GM18868 (cell line): Measurements from ENCODE around the gene MICU1.
"Not testable (repeated sequence)": the region's sequence is repeated elsewhere in the genome, so short reads cannot be mapped to it uniquely, and the experiment has no call there.

Experiments used
- ATAC-seq: cut with Tn5 transposase; IDR thresholded peaks from one replicate; pipeline ENCODE4 v1.9.1; 2021; ENCODE audit warnings: mild to moderate bottlenecking, moderate library complexity; ENCODE audit not compliant: unreplicated experiment

The MICU1 gene, protein sequence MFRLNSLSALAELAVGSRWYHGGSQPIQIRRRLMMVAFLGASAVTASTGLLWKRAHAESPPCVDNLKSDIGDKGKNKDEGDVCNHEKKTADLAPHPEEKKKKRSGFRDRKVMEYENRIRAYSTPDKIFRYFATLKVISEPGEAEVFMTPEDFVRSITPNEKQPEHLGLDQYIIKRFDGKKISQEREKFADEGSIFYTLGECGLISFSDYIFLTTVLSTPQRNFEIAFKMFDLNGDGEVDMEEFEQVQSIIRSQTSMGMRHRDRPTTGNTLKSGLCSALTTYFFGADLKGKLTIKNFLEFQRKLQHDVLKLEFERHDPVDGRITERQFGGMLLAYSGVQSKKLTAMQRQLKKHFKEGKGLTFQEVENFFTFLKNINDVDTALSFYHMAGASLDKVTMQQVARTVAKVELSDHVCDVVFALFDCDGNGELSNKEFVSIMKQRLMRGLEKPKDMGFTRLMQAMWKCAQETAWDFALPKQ

DNA sequence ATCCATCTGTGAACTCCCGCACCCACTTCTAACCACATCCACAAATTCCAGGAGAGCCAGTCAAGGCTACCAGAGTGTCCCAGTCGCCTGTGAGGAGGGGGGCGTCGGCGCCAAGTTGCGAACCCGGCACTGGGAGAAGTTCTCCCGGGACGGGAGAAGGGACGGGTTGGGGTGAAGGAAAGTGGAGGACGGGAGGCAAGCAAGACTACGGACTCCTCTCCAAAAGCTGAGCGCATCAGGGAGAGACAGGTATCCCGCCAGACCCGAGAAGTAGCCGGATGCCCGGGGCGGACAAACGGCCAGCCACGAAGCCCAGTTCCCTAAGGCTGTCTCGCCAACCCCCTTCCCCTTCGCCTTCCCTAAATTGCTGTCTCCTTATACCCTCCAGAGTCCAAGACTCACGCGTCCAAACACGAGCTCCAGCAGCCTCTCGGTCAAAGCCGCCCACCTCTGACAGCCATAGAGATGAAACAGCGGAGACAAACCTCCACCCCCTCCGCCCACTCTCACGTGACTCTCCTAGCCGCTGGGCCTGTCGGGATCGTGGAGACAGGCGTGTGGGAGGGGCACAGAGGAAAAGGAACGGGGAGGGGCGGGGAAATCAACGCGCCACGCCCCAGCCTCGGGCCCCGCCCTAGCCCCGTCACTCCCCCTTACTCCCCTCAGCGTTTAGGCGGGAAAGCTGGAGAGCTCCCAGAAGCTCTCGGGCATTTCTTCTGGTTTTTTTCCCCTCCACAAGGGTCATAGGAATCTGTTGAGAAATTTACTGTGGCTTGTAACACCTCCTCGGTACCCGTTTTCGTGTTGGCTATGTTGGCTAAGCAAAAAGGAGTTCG lies at the start of gene MICU1:
MICU1 (minus strand) TSS at position 472 of the 836 bp plus-strand sequence. CDS start 59,286 bp downstream, outside the sequence.
- peak; percentile 98 for ATAC-seq

DNA sequence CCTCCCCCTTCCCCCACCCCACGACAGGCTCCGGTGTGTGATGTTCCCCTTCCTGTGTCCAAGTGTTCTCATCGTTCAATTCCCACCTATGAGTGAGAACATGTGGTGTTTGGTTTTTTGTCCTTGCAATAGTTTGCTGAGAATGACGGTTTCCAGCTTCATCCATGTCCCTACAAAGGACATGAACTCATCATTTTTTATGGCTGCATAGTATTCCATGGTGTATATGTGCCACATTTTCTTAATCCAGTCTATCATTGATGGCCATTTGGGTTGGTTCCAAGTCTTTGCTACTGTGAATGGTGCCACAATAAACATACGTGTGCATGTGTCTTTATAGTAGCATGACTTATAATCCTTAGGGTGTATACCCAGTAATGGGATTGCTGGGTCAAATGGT lies 48.3 kb upstream of the MICU1 start:
- not testable (repeated sequence) for ATAC-seq

- ATAC-seq, result no peak
These were observed 47.4 kb upstream of the MICU1 start for GRCh38 chr10:72673280-72673679.

DNA sequence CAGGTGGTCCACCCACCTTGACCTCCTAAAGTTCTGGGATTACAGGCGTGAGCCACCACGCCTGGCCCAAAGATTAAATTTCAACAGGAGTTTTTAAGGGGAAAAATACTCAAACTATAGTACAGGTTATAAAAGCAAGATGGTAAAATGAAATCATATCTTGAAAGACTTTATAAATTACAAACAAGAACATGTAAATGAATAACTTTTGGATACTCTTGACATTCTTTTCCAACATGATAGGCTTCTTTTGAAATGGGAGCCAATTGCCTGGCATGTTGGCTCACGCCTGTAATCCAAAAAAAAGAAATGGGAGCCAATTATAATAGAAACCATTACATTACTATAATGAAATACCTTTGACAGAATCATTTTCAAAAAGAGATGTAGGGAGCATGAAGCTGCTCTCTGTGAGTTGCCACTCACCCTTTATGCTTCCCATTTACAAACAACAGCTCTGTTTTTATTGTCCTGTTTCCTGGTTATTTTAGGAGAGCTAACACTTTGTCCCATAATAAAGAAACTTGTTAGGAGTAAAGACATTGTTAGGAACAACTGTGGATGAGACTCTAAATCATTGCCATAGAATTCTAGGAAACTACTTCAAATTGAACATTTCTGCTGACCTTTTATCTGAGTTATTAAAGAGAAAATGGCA lies 41.5 kb upstream of the MICU1 start:
- no peak for ATAC-seq

- ATAC-seq, result no peak
These were observed 40.0 kb upstream of the MICU1 start for GRCh38 chr10:72665925-72666324.

- ATAC-seq, result no peak
These were observed 38.1 kb upstream of the MICU1 start for GRCh38 chr10:72663971-72664370.

- ATAC-seq, result no peak
These were observed 35.6 kb upstream of the MICU1 start for GRCh38 chr10:72661431-72661830.

DNA sequence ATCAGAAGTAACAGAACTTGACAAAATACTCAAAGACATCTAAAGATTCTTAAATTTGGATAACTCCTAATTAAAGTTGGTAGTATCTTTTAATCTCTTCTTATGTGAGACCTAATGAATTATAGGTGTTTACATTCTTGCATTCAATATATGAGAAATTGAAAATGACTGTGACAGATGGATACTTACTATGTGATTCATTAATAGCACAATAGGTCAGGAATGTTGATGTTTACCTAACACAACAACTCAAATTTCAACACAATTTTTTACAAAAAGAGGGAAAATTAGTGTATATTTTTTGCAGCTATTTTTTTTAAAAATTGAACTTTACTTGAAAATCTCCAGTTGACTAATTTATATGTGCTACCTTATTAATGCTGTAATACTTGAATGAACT lies 34.3 kb upstream of the MICU1 start:
- no peak for ATAC-seq

GRCh38 chr10:72659694-72660093 lies 33.8 kb upstream of the MICU1 start:
- no peak for ATAC-seq

GRCh38 chr10:72658696-72659400 lies 33.0 kb upstream of the MICU1 start:
- ATAC-seq, result no peak

DNA sequence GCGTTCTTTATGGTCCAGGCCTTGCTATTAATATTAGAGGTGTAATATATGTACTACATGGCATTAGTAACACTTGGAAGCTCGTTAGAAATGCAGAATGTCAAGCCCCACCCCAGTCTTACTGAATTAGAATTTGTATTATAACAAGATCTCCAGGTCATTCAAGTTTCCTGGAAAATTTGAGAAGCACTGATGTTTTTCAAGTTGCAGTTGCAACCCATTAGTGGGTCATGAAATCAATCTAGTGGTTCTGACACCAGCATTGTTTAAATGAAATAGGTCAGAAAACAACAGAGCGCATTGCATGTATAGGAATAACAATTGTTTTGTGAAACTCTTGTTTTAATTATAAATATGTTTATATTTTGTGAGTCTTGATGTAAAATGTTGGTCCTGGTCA lies 28.8 kb upstream of the MICU1 start:
- no peak for ATAC-seq

DNA sequence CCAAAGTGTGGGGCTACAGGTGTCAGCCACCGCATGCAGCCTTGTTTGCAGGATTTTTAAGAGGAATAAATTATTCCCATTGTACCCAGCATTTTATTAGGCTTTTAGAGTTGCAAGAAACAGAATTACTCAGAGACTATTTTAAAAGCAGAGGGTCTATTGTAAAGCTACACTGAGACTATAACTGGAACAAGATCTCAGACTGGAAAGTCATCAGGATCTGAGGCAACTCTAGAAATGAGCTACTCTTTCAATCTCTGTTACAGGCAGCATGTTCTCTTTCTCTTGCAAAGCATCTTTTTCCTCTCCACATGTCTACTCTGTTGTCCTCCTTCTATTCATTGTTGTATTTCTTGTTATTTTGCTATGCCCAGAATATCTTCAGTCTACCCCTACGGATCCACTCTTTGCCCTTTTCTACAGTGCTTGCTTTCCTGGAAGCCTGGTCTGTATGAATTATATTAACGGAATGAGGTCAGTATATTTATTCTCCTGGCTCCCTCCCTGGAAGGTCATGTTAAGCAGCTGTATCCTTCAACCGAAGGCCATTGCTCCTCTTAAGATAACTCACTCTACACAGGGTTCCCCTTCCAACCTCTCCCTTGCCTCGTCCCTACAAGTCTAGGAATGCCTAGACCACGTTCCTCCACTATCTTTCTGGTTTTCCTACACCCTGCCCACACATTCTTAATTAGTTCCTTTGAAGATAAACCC lies 27.7 kb upstream of the MICU1 start:
- ATAC-seq, result no peak

DNA sequence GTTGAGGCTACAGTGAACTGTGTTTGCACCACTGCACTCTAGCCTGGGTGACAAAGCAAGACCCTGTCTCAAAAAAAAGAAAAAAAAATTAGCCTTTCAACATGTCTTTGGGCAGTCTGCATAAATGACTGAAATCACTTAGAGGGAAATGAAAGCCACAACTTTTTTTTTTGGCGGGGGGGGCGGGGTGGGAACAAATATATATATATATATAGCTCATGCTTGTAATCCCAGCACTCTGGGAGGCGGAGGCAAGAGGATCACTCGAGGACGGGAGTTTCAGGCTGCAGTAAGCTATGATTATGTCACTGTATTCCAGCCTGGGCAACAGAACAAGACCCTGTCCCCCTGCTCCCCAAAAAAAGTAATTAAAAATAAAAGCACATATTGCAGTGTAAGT lies 23.4 kb upstream of the MICU1 start:
- no peak for ATAC-seq

GRCh38 chr10:72648301-72648700 lies 22.4 kb upstream of the MICU1 start:
- no peak for ATAC-seq

DNA sequence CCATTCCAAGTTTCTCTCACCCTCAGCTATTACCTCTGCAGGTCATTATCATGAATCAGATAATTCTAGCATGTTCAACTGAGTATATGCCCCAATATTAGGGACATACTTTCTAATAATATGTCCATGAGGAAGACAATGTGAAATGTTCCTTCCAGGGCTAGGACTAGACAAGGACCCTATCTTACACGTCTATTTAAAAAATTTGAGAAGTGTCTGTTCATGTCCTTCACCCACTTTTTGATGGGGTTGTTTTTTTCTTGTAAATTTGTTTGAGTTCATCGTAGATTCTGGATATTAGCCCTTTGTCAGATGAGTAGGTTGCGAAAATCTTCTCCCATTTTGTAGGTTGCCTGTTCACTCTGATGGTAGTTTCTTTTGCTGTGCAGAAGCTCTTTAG lies 21.1 kb upstream of the MICU1 start:
- ATAC-seq, result not testable (repeated sequence)

- no peak for ATAC-seq
These were observed 19.5 kb upstream of the MICU1 start for GRCh38 chr10:72645263-72645858.

DNA sequence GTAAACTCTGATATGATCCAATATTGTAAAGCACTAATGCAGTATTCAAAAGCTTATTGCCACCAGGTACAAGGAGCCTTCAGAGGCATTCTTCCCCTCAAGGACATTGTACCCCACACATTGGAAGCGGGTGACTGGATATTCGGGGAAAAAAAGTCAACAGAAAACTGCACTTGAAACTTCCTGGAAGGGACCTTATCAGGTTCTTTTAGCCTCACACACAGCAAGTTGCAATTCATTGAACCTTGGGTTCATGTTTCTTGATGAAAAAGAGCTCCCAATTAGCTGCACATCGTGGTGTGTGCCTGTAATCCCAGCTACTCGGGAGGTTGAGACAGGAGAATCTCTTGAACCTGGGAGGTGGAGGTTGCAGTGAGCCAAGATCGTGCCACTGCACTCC lies 16.4 kb upstream of the MICU1 start:
- ATAC-seq, result no peak

DNA sequence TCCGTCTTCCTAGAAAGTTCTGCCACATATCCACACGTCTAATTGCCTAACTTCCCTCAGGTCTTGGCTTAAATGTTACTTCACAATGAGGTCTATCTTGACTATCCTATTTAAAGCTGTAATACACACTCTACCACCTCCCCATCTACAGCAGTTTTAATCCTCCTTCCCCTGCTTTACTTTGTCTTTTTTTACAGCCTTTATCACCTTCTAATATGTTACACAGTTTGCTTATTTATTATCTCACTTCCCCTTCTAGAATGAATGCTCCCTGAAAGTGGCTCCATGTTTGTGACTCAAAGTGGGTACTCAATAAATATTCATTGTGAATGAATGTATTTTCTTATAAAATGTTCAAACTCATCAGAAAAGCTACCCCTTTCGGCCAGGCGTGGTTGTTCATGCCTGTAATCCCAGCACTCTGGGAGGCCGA lies 13.6 kb upstream of the MICU1 start:
- no peak for ATAC-seq

- no peak for ATAC-seq
These were observed 12.9 kb upstream of the MICU1 start for GRCh38 chr10:72638586-72639440.
